Lower leg skin (tissue), 3 donors: ENCODE data around the gene HOXA7.

Experiments used
- POLR2A ChIP-seq, 2 donors: fragments of 450-650 bp; IDR thresholded peaks; one replicate each; pipeline ENCODE4 v1.6.1; 2016 to 2017; ENCODE audit warnings: antibody characterized with exemption in 2 of 2, mild to moderate bottlenecking in 1 of 2, moderate library complexity in 1 of 2
- TF ChIP-seq, protein P1 (sequence below), 3 donors: fragments of 450-650 bp; IDR thresholded peaks; one replicate each; pipeline ENCODE4 v1.5.1; 2016; ENCODE audit warnings: antibody characterized with exemption in 3 of 3, mild to moderate bottlenecking in 3 of 3, moderate library complexity in 2 of 3

GRCh38 chr7:27171637-27172314 is 15.3 kb upstream of the HOXA7 start:
- TF ChIP-seq, protein P1, sequence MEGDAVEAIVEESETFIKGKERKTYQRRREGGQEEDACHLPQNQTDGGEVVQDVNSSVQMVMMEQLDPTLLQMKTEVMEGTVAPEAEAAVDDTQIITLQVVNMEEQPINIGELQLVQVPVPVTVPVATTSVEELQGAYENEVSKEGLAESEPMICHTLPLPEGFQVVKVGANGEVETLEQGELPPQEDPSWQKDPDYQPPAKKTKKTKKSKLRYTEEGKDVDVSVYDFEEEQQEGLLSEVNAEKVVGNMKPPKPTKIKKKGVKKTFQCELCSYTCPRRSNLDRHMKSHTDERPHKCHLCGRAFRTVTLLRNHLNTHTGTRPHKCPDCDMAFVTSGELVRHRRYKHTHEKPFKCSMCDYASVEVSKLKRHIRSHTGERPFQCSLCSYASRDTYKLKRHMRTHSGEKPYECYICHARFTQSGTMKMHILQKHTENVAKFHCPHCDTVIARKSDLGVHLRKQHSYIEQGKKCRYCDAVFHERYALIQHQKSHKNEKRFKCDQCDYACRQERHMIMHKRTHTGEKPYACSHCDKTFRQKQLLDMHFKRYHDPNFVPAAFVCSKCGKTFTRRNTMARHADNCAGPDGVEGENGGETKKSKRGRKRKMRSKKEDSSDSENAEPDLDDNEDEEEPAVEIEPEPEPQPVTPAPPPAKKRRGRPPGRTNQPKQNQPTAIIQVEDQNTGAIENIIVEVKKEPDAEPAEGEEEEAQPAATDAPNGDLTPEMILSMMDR (IDR thresholded peaks at IDR 0.05): no peak
- no peak for TF ChIP-seq POLR2A (IDR thresholded peaks at IDR 0.05)
